GM12892 (cell line): ENCODE measurements around the gene SLC23A3.

Experiments used
- POLR2A ChIP-seq: IDR thresholded peaks from 2 replicates; pipeline ENCODE4 v1.6.1; 2011; ENCODE audit warnings: low read depth, low read length, control low read depth
- POLR2AphosphoS5 ChIP-seq: IDR thresholded peaks from 2 replicates; pipeline ENCODE4 v1.6.1; 2011; ENCODE audit warnings: low read depth, low read length, control low read depth
- TAF1 ChIP-seq: IDR thresholded peaks from 2 replicates; pipeline ENCODE4 v1.6.1; 2011; ENCODE audit warnings: low read depth, mild to moderate bottlenecking, control low read depth, low read length, borderline replicate concordance

DNA sequence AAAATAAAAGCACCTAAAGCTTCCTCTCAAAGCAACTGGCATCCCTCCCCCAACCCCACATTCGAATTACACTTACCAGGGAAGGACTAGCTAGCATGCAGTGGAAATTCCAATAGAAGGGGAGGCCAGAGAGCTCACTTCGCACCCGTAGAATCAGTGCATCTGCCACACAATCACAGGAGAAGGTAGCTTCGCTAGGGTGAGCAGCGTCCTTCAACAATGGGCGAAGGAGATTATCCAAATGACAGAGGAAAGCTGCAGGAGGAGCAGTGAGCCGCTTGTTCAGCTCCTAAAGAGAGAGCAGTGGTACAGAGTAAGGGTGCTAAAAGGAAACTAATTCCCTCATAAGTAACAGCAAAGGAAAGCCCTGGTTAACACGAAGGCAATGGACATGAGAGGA is 12.4 kb downstream of the SLC23A3 start:
- TF ChIP-seq POLR2A (no peak), TAF1 (no peak), POLR2AphosphoS5 (no peak)
